ENCODE measurements around the gene HMGA1. TPM values are rescaled to one million over a fixed set of nuclear protein-coding genes. Genes with fewer than 3 reads are reported as not detected.

HMGA1 gene
- total RNA-seq (2013; cell fraction: nucleolus; rRNA removed), result 34.9 and 35.0 TPM in 2 replicates
- total RNA-seq (2014; rRNA removed) (417 and 479 TPM in 2 replicates), total RNA-seq (2014; rRNA removed; fragmentation: Illumina TruSeq; extraction: Trizol) (220 and 264 TPM in 2 replicates), total RNA-seq (2021) (867 and 885 TPM in 2 replicates), polyA plus RNA-seq (2011; rRNA removed) (39.7 and 110 TPM in 2 replicates), polyA plus RNA-seq (2014; fragmentation: Illumina TruSeq; extraction: Trizol) (176 and 537 TPM in 2 replicates), polyA plus RNA-seq (2014; fragmentation: Nextera tagmentation; extraction: Ambion mirVana) (10 to 100 TPM; 13.4 to 38.0 TPM), polyA plus RNA-seq (2014; rRNA removed) (555 and 628 TPM in 2 replicates), polyA plus RNA-seq (2016; fragmentation: Nextera tagmentation; extraction: Ambion mirVana) (100 to 1,000 TPM; 692 to 739 TPM), polyA minus RNA-seq (2011; rRNA and poly(A)+ RNA removed) (32.6 and 67.6 TPM in 2 replicates), Bru-seq, nascent RNA (percentile 94 among the genes with signal in this experiment), BruChase-seq, experiment 1, labeled RNA remaining after a 6-hour chase (percentile 97 among the genes with signal in this experiment), BruChase-seq, experiment 2, labeled RNA remaining after a 2-hour chase (percentile 93 among the genes with signal in this experiment)
- 85.7 TPM for polyA plus RNA-seq (2011; ENCODE audit: low read depth)
- polyA plus RNA-seq (2011; cell fraction: cytosol; rRNA removed), result 154 and 186 TPM in 2 replicates
- polyA plus RNA-seq (2011; cell fraction: nucleus; rRNA removed), result 132 and 185 TPM in 2 replicates
- 247 and 313 TPM in 2 replicates for polyA plus RNA-seq (2012)
- 96.9 and 109 TPM in 2 replicates for polyA minus RNA-seq (2011; cell fraction: cytosol; rRNA and poly(A)+ RNA removed)
- polyA minus RNA-seq (2011; cell fraction: nucleus; rRNA and poly(A)+ RNA removed), result 20.3 and 35.7 TPM in 2 replicates
- long read RNA-seq, experiment 1, transcript HMGA1-205 (5 exons, 2,159 nt), result minor isoform, 58 of 372 reads
- long read RNA-seq, experiment 1, transcript HMGA1-206 (5 exons, 716 nt), result minor isoform, 31 of 372 reads
- long read RNA-seq, experiment 1, transcript HMGA1-204 (6 exons, 1,887 nt), result minor isoform, 64 of 372 reads
- long read RNA-seq, experiment 1, transcript HMGA1-201 (6 exons, 1,920 nt), result major isoform, 163 of 372 reads
- long read RNA-seq, experiment 1, partial matches to known transcripts, result 27 of 372 reads
- long read RNA-seq, experiment 1, other reads (novel, unspliced or antisense), result 26 of 372 reads
- long read RNA-seq, experiment 2, partial matches to known transcripts, result 2 of 7 reads
- long read RNA-seq, experiment 2, other reads (novel, unspliced or antisense), result 5 of 7 reads

- intact Hi-C loops (cut with micrococcal nuclease; ENCODE audit: unreplicated experiment) (loop anchor here (1.0 kb wide), 1 partner anchor 12 kb away; no protein-coding TSS in a partner anchor), in situ Hi-C loops (cut with MboI) (loop anchor here (25.0 kb wide), 1 partner anchor 376 kb away; no protein-coding TSS in a partner anchor)
- CTCF ChIA-PET, result interaction anchor here (0.6 to 1.5 kb wide), 7 partner anchors 9 to 159 kb away, joined by 3 to 7 read pairs (median 4); partner anchors contain the start of gene SMIM29
- SMC1A ChIA-PET (ENCODE audit: uncharacterized antibody, unreplicated experiment), result interaction anchor here (0.7 to 1.3 kb wide), 4 partner anchors 10 to 178 kb away, joined by 3 to 10 read pairs (median 4); no protein-coding TSS in a partner anchor
- Histone ChIP-seq H2AFZ (ENCODE audit: control insufficient read depth, low read depth, low read length) (peak within 1 kb of the TSS; percentile 71), H3K4me3 (peak within 1 kb of the TSS; percentile 93), H3K36me3 (ENCODE audit: control insufficient read depth in 2 of 2, insufficient read depth in 2 of 2, low read length in 1 of 2) (peaks cover 8 to 13% of the 10 kb centered on the region in 2 experiments; a peak in 3 of 4 replicates), H3K27ac (ENCODE audit: control insufficient read depth, insufficient read depth) (peak within 1 kb of the TSS; percentile 94), H4K20me1 (ENCODE audit: control insufficient read depth, insufficient read depth) (peaks cover 5% of the 10 kb centered on the region; the same call in 1 of the 2 replicates), H3K9ac (ENCODE audit: control insufficient read depth, insufficient read depth, low read length) (peak within 1 kb of the TSS; percentile 99), H3K27me3 (replicated peaks in 1 of 2; ENCODE audit: control insufficient read depth in 2 of 2, insufficient read depth in 2 of 2, low read length in 1 of 2) (no peaks in the 10 kb centered on the region), H3K4me1 (ENCODE audit: control insufficient read depth, insufficient read depth, low read length) (peaks cover 21% of the 10 kb centered on the region), H3K4me2 (ENCODE audit: control insufficient read depth, insufficient read depth) (peak within 1 kb of the TSS; percentile 85), H3K9me3 (replicated peaks; ENCODE audit: control insufficient read depth, insufficient read depth, low read length) (no peaks in the 10 kb centered on the region), H3K79me2 (ENCODE audit: control insufficient read depth, insufficient read depth, low read length) (peaks cover 46% of the 10 kb centered on the region)
- FAIRE-seq (no peak), ATAC-seq (peak; percentile 83), DNase-seq (ENCODE audit: low read depth, low spot score) (peak; percentile 51)
- WGBS (ENCODE audit: insufficient coverage, insufficient replicate concordance, low lambda C conversion rate, missing lambda C conversion rate), result 1% methylated on average over 83 of the region's 91 CpGs
- BruUV-seq (replicated peaks), result no TSS peak
- RAD21 ChIA-PET (ENCODE audit: unreplicated experiment), result interaction anchor here (0.6 to 2.1 kb wide), 10 partner anchors 12 to 190 kb away, joined by 3 to 17 read pairs (median 3); partner anchors contain the start of gene SMIM29
- POLR2A ChIA-PET, result interaction anchor here (0.5 to 2.1 kb wide), 16 partner anchors 9 to 421 kb away, joined by 3 to 20 read pairs (median 3); partner anchors contain the start of gene SMIM29
- TF ChIP-seq EED (IDR thresholded peaks at IDR 0.05; ENCODE audit: low read depth) (no peak; the same call in 1 of the 2 replicates), MTA3 (IDR thresholded peaks at IDR 0.05; ENCODE audit: borderline replicate concordance, low read length) (peak; percentile 50; the same call in 1 of the 2 replicates), E2F8 (IDR thresholded peaks at IDR 0.05; ENCODE audit: low read depth, partially characterized antibody) (peak; percentile 40), ZNF217 (IDR thresholded peaks at IDR 0.05) (peak; percentile 29; the same call in 1 of the 2 replicates), CHD2 (IDR thresholded peaks at IDR 0.05; ENCODE audit: borderline replicate concordance, low read depth, low read length) (peak; percentile 53; the same call in 1 of the 2 replicates), NR2F1 (conservative IDR thresholded peaks at IDR 0.05) (peak; percentile 56), DPF2 (IDR thresholded peaks at IDR 0.05) (peak; percentile 63), RUNX3 (IDR thresholded peaks at IDR 0.05; ENCODE audit: low read length) (peak; percentile 70), BCLAF1 (IDR thresholded peaks at IDR 0.05) (no peak), NBN (IDR thresholded peaks at IDR 0.05) (0 out of 2 replicates have a peak, but pooled peaks have one; percentile 64), SIX5 (IDR thresholded peaks at IDR 0.05; ENCODE audit: low read depth, low read length, severe bottlenecking) (no peak)
These were observed at the start of gene HMGA1 for GRCh38 chr6:34236443-34237315. HMGA1 (plus strand) TSS chr6:34236873; CDS start chr6:34240781, 3,908 bp downstream.

Data from GM12878 (cell line).